Measurements from ENCODE around the gene PLET1. TPM values are rescaled to one million over a fixed set of nuclear protein-coding genes. Genes with fewer than 3 reads are reported as not detected.

The PLET1 gene
- total RNA-seq, 3 donors from 2014 or later (not counting 1 experiment from before 2014, with no cell fraction given): not detected

- H3K27ac ChIP-seq (ENCODE audit: low read length): no peak overlapping the region
- Mint-ChIP-seq H3K9me3 (no peaks in the 10 kb centered on the region), H3K36me3 (no peaks in the 10 kb centered on the region), H3K27me3 (ENCODE audit: low read depth in 2 of 2) (no peaks in the 10 kb centered on the region), H3K4me3 (no peak overlapping the region), H3K27ac (no peak overlapping the region), H3K4me1 (no peaks in the 10 kb centered on the region)
- DNase-seq (no peak), ATAC-seq (no peak)
- no peaks in the 10 kb centered on the region for H3K4me1 ChIP-seq (ENCODE audit: control insufficient read depth, insufficient read depth, low read length)
- no peak overlapping the region for H3K4me3 ChIP-seq (ENCODE audit: low read length)
- no peaks in the 10 kb centered on the region for H3K27me3 ChIP-seq (ENCODE audit: control insufficient read depth, insufficient read depth, low read length)
- no peaks in the 10 kb centered on the region for H3K36me3 ChIP-seq (ENCODE audit: control insufficient read depth, insufficient read depth, low read length)
- no peak for TF ChIP-seq CTCF (IDR thresholded peaks at IDR 0.05)
- WGBS (ENCODE audit: insufficient coverage): 89% methylated on average over 1 of the region's 1 CpG
- H3K9me3 ChIP-seq (ENCODE audit: control insufficient read depth, insufficient read depth, low read length): no peaks in the 10 kb centered on the region
- intact Hi-C loops (cut with micrococcal nuclease): no loop called here
These were observed 12.4 kb upstream of the PLET1 start for GRCh38 chr11:112273066-112273465.

GRCh38 chr11:112271242-112271641 lies 10.6 kb upstream of the PLET1 start:
- DNase-seq (no peak), ATAC-seq (no peak)
- H3K27me3 Mint-ChIP-seq (ENCODE audit: low read depth in 2 of 2): no peaks in the 10 kb centered on the region
- Histone ChIP-seq H3K27me3 (ENCODE audit: control insufficient read depth, insufficient read depth, low read length) (no peaks in the 10 kb centered on the region), H3K4me3 (ENCODE audit: low read length) (no peak overlapping the region), H3K9me3 (ENCODE audit: control insufficient read depth, insufficient read depth, low read length) (no peaks in the 10 kb centered on the region), H3K27ac (ENCODE audit: low read length) (no peak overlapping the region), H3K36me3 (ENCODE audit: control insufficient read depth, insufficient read depth, low read length) (no peaks in the 10 kb centered on the region), H3K4me1 (ENCODE audit: control insufficient read depth, insufficient read depth, low read length) (no peaks in the 10 kb centered on the region)
- no peak overlapping the region for H3K27ac Mint-ChIP-seq
- H3K36me3 Mint-ChIP-seq: no peaks in the 10 kb centered on the region
- 84% methylated on average over 4 of the region's 4 CpGs for WGBS (ENCODE audit: insufficient coverage)
- no peaks in the 10 kb centered on the region for H3K4me1 Mint-ChIP-seq
- intact Hi-C loops (cut with micrococcal nuclease): no loop called here
- TF ChIP-seq CTCF (IDR thresholded peaks at IDR 0.05): no peak
- no peak overlapping the region for H3K4me3 Mint-ChIP-seq
- H3K9me3 Mint-ChIP-seq: no peaks in the 10 kb centered on the region

- Histone ChIP-seq H3K4me1 (ENCODE audit: control insufficient read depth, insufficient read depth, low read length) (no peaks in the 10 kb centered on the region), H3K4me3 (ENCODE audit: low read length) (no peak overlapping the region), H3K9me3 (ENCODE audit: control insufficient read depth, insufficient read depth, low read length) (no peaks in the 10 kb centered on the region), H3K27me3 (ENCODE audit: control insufficient read depth, insufficient read depth, low read length) (no peaks in the 10 kb centered on the region), H3K36me3 (ENCODE audit: control insufficient read depth, insufficient read depth, low read length) (no peaks in the 10 kb centered on the region), H3K27ac (ENCODE audit: low read length) (no peak overlapping the region)
- no peak overlapping the region for H3K27ac Mint-ChIP-seq
- no peak for TF ChIP-seq CTCF (IDR thresholded peaks at IDR 0.05)
- H3K4me1 Mint-ChIP-seq: no peaks in the 10 kb centered on the region
- intact Hi-C loops (cut with micrococcal nuclease): no loop called here
- ATAC-seq: no peak
- 79% methylated on average over 12 of the region's 12 CpGs for WGBS (ENCODE audit: insufficient coverage)
- no peak overlapping the region for H3K4me3 Mint-ChIP-seq
- H3K27me3 Mint-ChIP-seq (ENCODE audit: low read depth in 2 of 2): no peaks in the 10 kb centered on the region
- DNase-seq: no peak
- H3K36me3 Mint-ChIP-seq: no peaks in the 10 kb centered on the region
- H3K9me3 Mint-ChIP-seq: no peaks in the 10 kb centered on the region
These were observed 10.0 kb upstream of the PLET1 start for GRCh38 chr11:112270551-112271180.

- no peaks in the 10 kb centered on the region for H3K27me3 Mint-ChIP-seq (ENCODE audit: low read depth in 2 of 2)
- no peak for TF ChIP-seq CTCF (IDR thresholded peaks at IDR 0.05)
- 66% methylated on average over 6 of the region's 6 CpGs for WGBS (ENCODE audit: insufficient coverage)
These were observed 8.5 kb upstream of the PLET1 start for GRCh38 chr11:112269139-112269538.

More at GRCh38 chr11:112269139-112269538, 8.5 kb upstream of the PLET1 start:
- Mint-ChIP-seq H3K36me3 (no peaks in the 10 kb centered on the region), H3K4me1 (no peaks in the 10 kb centered on the region), H3K27ac (no peak overlapping the region), H3K9me3 (no peaks in the 10 kb centered on the region), H3K4me3 (no peak overlapping the region)
- Histone ChIP-seq H3K27me3 (ENCODE audit: control insufficient read depth, insufficient read depth, low read length) (no peaks in the 10 kb centered on the region), H3K27ac (ENCODE audit: low read length) (no peak overlapping the region), H3K4me3 (ENCODE audit: low read length) (no peak overlapping the region), H3K4me1 (ENCODE audit: control insufficient read depth, insufficient read depth, low read length) (no peaks in the 10 kb centered on the region), H3K9me3 (ENCODE audit: control insufficient read depth, insufficient read depth, low read length) (no peaks in the 10 kb centered on the region), H3K36me3 (ENCODE audit: control insufficient read depth, insufficient read depth, low read length) (no peaks in the 10 kb centered on the region)
- no peak for ATAC-seq
- no peak for DNase-seq
- intact Hi-C loops (cut with micrococcal nuclease): no loop called here
